ENCODE data around the gene CCDC171.

GRCh38 chr9:15966471-15966870 lies 413.6 kb downstream of the CCDC171 start:
- TF ChIP-seq CTCF (IDR thresholded peaks at IDR 0.05) = no peak
- TF ChIP-seq POLR2A (IDR thresholded peaks at IDR 0.05) = no peak
